Kidney (tissue), 14 donors: ENCODE data around the gene MAP7D3. TPM values are rescaled to one million over a fixed set of nuclear protein-coding genes. Genes with fewer than 3 reads are reported as not detected.

Experiments
- DNase-seq, 5 donors: peaks; one replicate each; pipeline ENCODE4 v3.0.0-alpha.2; 2013 to 2020
- FAIRE-seq: peaks from 2 replicates; lab custom pipeline; 2012; peaks lifted over from hg19 to GRCh38; lab: Jason Lieb, UNC
- H3K27ac ChIP-seq, 2 donors: one replicate each; pipeline ENCODE4 v1.7.0; 2013; ENCODE audit warnings: low read depth in 2 of 2, low read length in 2 of 2, inconsistent platforms in 1 of 2
- H3K27me3 ChIP-seq: one replicate; pipeline ENCODE4 v1.7.1; 2013; ENCODE audit warnings: low read length, inconsistent platforms; ENCODE audit not compliant: control insufficient read depth, insufficient read depth
- H3K36me3 ChIP-seq, 3 donors: one replicate each; pipeline versions ENCODE4 v1.7.0 to v1.7.1; 2013; ENCODE audit warnings: low read length in 3 of 3, control low read depth in 1 of 3, inconsistent platforms in 1 of 3; ENCODE audit not compliant: insufficient read depth in 3 of 3, control insufficient read depth in 2 of 3
- H3K4me1 ChIP-seq, 3 donors: one replicate each; pipeline versions ENCODE4 v1.7.0 to v1.7.1; 2013; ENCODE audit warnings: low read length in 3 of 3, inconsistent platforms in 1 of 3, low read depth in 1 of 3; ENCODE audit not compliant: control insufficient read depth in 2 of 3, insufficient read depth in 2 of 3
- H3K4me3 ChIP-seq, 3 donors: one replicate each; pipeline versions ENCODE4 v1.7.0 to v1.8.1; 2013; ENCODE audit warnings: low read length in 3 of 3, control low read depth in 1 of 3, inconsistent platforms in 1 of 3
- H3K9ac ChIP-seq, 3 donors: one replicate each; pipeline versions ENCODE4 v1.7.0 to v1.7.1; 2013; ENCODE audit warnings: low read length in 3 of 3, control low read depth in 1 of 3, inconsistent platforms in 1 of 3
- H3K9me3 ChIP-seq, 3 donors: one replicate each; pipeline versions ENCODE4 v1.7.0 to v1.7.1; 2013; ENCODE audit warnings: low read length in 3 of 3, control low read depth in 1 of 3, inconsistent platforms in 1 of 3; ENCODE audit not compliant: control insufficient read depth in 2 of 3, insufficient read depth in 1 of 3
- intact Hi-C: fragments of 100-400 bp; cut with DNase I; formaldehyde crosslinking; loops from one replicate; pipeline ENCODE4 v1.11.1; 2022
- polyA plus RNA-seq: library from polyadenylated mRNA; stranded (reverse); fragments of 350-450 nt; fragmentation: Illumina TruSeq; extraction: RNeasy Lipid Tissue Mini Kit (QIAGEN cat#74804); gene quantifications from one replicate; pipeline ENCODE4 v1.2.3, GENCODE V29; 2014; ENCODE audit warnings: low read depth, low replicate concordance; ENCODE audit not compliant: insufficient read depth
- total RNA-seq: library from RNA; stranded (reverse); fragmentation: NEBNext Ultra II Directional; extraction: Animal tissue kit (Norgen Biotek cat#: 25700); gene quantifications from one replicate; pipeline ENCODE4 v1.2.1, GENCODE V29; 2021
- TF ChIP-seq, protein P1 (sequence below): IDR thresholded peaks from 3 replicates; pipeline ENCODE4 v1.5.1; 2012; ENCODE audit warnings: mild to moderate bottlenecking, moderate library complexity, borderline replicate concordance; ENCODE audit not compliant: insufficient read depth; ENCODE audit errors: extremely low read depth
- donor health status: control.
- donor health status: control.
- donor health status: control.
- donor health status: control.
- donor health status: control.
- donor health status: DM: yes; HTN: yes; CAD: no.
- donor health status: Normal renal cell carcinoma (clear cell type).

Gene MAP7D3
- total and polyA plus RNA-seq, 2 donors from 2014 or later = 5.7 to 13.9 TPM

DNA sequence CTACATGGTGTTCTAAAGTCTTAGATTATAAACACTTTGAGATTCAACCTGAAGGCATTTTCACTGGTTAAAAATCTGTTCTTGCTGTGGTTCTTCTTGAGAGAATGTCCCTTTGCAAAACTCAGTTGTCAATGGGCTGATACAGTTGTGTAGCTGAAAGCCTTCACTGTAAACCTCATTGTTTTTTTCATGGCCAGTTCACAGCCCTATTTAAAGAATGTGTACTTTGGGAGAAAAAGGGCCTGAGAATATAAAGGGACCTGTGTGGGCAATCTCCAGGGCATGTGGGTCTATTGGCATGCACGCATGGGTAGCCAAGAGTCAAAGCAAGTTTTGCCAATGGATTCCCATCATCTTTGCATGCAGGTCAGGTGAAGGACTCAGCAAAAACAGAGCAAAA, 7.8 kb upstream of the MAP7D3 start:
- H3K27ac ChIP-seq = no peak overlapping the region
- no peaks in the 10 kb centered on the region for H3K36me3 ChIP-seq
- H3K27me3 ChIP-seq = no peaks in the 10 kb centered on the region
- H3K9ac ChIP-seq = no peak overlapping the region
- no peaks in the 10 kb centered on the region for H3K4me1 ChIP-seq
- intact Hi-C loops = no loop called here
- TF ChIP-seq, protein P1, sequence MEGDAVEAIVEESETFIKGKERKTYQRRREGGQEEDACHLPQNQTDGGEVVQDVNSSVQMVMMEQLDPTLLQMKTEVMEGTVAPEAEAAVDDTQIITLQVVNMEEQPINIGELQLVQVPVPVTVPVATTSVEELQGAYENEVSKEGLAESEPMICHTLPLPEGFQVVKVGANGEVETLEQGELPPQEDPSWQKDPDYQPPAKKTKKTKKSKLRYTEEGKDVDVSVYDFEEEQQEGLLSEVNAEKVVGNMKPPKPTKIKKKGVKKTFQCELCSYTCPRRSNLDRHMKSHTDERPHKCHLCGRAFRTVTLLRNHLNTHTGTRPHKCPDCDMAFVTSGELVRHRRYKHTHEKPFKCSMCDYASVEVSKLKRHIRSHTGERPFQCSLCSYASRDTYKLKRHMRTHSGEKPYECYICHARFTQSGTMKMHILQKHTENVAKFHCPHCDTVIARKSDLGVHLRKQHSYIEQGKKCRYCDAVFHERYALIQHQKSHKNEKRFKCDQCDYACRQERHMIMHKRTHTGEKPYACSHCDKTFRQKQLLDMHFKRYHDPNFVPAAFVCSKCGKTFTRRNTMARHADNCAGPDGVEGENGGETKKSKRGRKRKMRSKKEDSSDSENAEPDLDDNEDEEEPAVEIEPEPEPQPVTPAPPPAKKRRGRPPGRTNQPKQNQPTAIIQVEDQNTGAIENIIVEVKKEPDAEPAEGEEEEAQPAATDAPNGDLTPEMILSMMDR = no peak
- H3K9me3 ChIP-seq = no peaks in the 10 kb centered on the region
- H3K4me3 ChIP-seq = no peak overlapping the region
- FAIRE-seq = no peak
- no peak for DNase-seq

DNA sequence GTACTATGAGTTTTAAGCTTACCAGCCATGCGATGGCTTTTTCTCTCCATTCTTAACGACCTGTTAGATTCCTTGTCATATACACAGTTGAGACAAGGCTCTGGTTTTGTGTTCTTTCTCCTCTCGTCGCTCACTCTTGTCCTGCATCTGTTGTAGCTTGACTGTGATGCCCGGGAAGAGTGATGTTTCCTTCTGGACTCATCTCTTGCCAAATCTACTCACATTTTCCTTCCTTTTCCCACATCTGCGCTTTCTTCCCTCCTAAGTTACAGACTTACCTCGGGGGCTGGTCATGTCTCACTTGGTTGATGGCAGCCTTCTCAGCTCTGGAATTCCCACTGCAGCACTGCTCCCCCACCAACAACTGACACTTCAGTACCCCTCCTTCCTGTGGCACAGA, 4.8 kb upstream of the MAP7D3 start:
- no peak for DNase-seq
- Histone ChIP-seq H3K36me3 (no peaks in the 10 kb centered on the region), H3K4me1 (peaks cover 0 to 4% (median 0%) of the 10 kb centered on the region in 3 donors), H3K4me3 (no peak overlapping the region), H3K9me3 (no peaks in the 10 kb centered on the region), H3K27ac (no peak overlapping the region), H3K9ac (no peak overlapping the region), H3K27me3 (no peaks in the 10 kb centered on the region)
- intact Hi-C loops = no loop called here
- TF ChIP-seq, protein P1 = no peak
- no peak for FAIRE-seq

DNA sequence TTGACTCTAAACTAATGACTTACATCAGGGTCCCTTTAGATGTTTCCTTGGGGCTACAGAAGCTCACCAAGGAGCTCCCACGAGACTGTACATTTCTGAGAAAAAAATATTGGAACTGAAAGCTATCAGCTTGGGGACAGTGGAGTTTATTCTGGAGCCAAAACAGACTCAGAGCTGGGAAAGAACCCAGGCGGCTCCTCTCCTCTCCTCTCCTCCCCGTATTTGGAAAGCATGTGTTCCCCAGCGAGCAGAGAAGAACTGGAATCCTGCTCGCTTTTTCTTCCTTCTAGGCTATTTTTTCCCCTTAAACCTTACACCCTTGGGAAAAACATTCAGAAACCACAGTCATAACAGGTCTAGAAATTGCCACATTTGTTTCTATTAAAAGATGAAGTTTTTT, 4.3 kb upstream of the MAP7D3 start:
- H3K9me3 ChIP-seq = no peaks in the 10 kb centered on the region
- no peak overlapping the region for H3K9ac ChIP-seq
- H3K4me1 ChIP-seq = peaks cover 0 to 4% (median 0%) of the 10 kb centered on the region in 3 donors
- no peaks in the 10 kb centered on the region for H3K36me3 ChIP-seq
- H3K27ac ChIP-seq = no peak overlapping the region
- H3K27me3 ChIP-seq = no peaks in the 10 kb centered on the region
- no peak for DNase-seq
- FAIRE-seq = no peak
- TF ChIP-seq, protein P1 = no peak
- intact Hi-C loops = no loop called here
- no peak overlapping the region for H3K4me3 ChIP-seq
